Muscle layer of colon (tissue), 2 donors: Measurements from ENCODE around the gene UBR3.
"Not testable (repeated sequence)": the region's sequence is repeated elsewhere in the genome, so short reads cannot be mapped to it uniquely, and the experiment has no call there.

Experiments used
- H3K27ac ChIP-seq: one replicate; pipeline ENCODE4 v1.7.0; 2013; ENCODE audit warnings: low read depth, mild to moderate bottlenecking, low read length, moderate library complexity
- H3K27me3 ChIP-seq, 2 donors: one replicate each; pipeline ENCODE4 v1.7.0; 2013; ENCODE audit warnings: low read length in 2 of 2, mild to moderate bottlenecking in 2 of 2; ENCODE audit not compliant: insufficient read depth in 2 of 2, control insufficient read depth in 1 of 2
- H3K36me3 ChIP-seq: one replicate; pipeline ENCODE4 v1.7.0; 2013; ENCODE audit warnings: mild to moderate bottlenecking, low read length; ENCODE audit not compliant: insufficient read depth
- H3K4me1 ChIP-seq: one replicate; pipeline ENCODE4 v1.7.0; 2013; ENCODE audit warnings: mild to moderate bottlenecking, low read length; ENCODE audit not compliant: insufficient read depth
- H3K4me3 ChIP-seq, 2 donors: one replicate each; pipeline ENCODE4 v1.7.0; 2013; ENCODE audit warnings: low read length in 2 of 2, low read depth in 1 of 2, mild to moderate bottlenecking in 1 of 2, moderate library complexity in 1 of 2
- H3K9ac ChIP-seq: one replicate; pipeline ENCODE4 v1.7.0; 2013; ENCODE audit warnings: low read length
- H3K9me3 ChIP-seq: one replicate; pipeline ENCODE4 v1.7.0; 2013; ENCODE audit warnings: mild to moderate bottlenecking, low read length
- donor health status: abdominal sarcoma.
- donor health status: Adenocarcinoma of cecum.

Gene UBR3

GRCh38 chr2:169853041-169853668 lies 25.9 kb downstream of the UBR3 start:
- H3K9ac ChIP-seq: no peak overlapping the region
- H3K4me3 ChIP-seq: no peak overlapping the region
- no peaks in the 10 kb centered on the region for H3K9me3 ChIP-seq
- H3K36me3 ChIP-seq: no peaks in the 10 kb centered on the region
- H3K4me1 ChIP-seq: no peaks in the 10 kb centered on the region
- H3K27me3 ChIP-seq: no peaks in the 10 kb centered on the region
- no peak overlapping the region for H3K27ac ChIP-seq

- H3K36me3 ChIP-seq, H3K9me3 ChIP-seq, H3K27me3 ChIP-seq, H3K4me3 ChIP-seq, H3K9ac ChIP-seq, H3K27ac ChIP-seq, H3K4me1 ChIP-seq: not testable (repeated sequence)
Measured at GRCh38 chr2:169855281-169856258, 28.3 kb downstream of the UBR3 start.

- no peak overlapping the region for H3K4me3 ChIP-seq
- H3K9ac ChIP-seq: no peak overlapping the region
- H3K9me3 ChIP-seq: no peaks in the 10 kb centered on the region
- no peaks in the 10 kb centered on the region for H3K27me3 ChIP-seq
- H3K27ac ChIP-seq: no peak overlapping the region
- H3K36me3 ChIP-seq: no peaks in the 10 kb centered on the region
- H3K4me1 ChIP-seq: peaks cover 4% of the 10 kb centered on the region
Measured at GRCh38 chr2:169859423-169859822, 32.2 kb downstream of the UBR3 start.

GRCh38 chr2:169860149-169860548 lies 32.9 kb downstream of the UBR3 start:
- H3K27ac ChIP-seq: no peak overlapping the region
- no peak overlapping the region for H3K9ac ChIP-seq
- H3K9me3 ChIP-seq: no peaks in the 10 kb centered on the region
- H3K36me3 ChIP-seq: no peaks in the 10 kb centered on the region
- no peak overlapping the region for H3K4me3 ChIP-seq
- H3K4me1 ChIP-seq: peaks cover 4% of the 10 kb centered on the region
- H3K27me3 ChIP-seq: no peaks in the 10 kb centered on the region

GRCh38 chr2:169862816-169863215 lies 35.6 kb downstream of the UBR3 start:
- Histone ChIP-seq H3K4me1 (peaks cover 4% of the 10 kb centered on the region), H3K27me3 (no peaks in the 10 kb centered on the region), H3K27ac (no peak overlapping the region), H3K9ac (no peak overlapping the region), H3K4me3 (no peak overlapping the region), H3K9me3 (no peaks in the 10 kb centered on the region), H3K36me3 (no peaks in the 10 kb centered on the region)

GRCh38 chr2:169865492-169865891 lies 38.2 kb downstream of the UBR3 start:
- Histone ChIP-seq H3K4me3 (no peak overlapping the region), H3K9me3 (no peaks in the 10 kb centered on the region), H3K27ac (no peak overlapping the region), H3K4me1 (peaks cover 4% of the 10 kb centered on the region), H3K9ac (no peak overlapping the region), H3K27me3 (no peaks in the 10 kb centered on the region), H3K36me3 (no peaks in the 10 kb centered on the region)

GRCh38 chr2:169866230-169866629 lies 39.0 kb downstream of the UBR3 start:
- H3K27ac ChIP-seq, H3K9ac ChIP-seq, H3K9me3 ChIP-seq, H3K4me1 ChIP-seq, H3K4me3 ChIP-seq, H3K36me3 ChIP-seq, H3K27me3 ChIP-seq: not testable (repeated sequence)

GRCh38 chr2:169867579-169867978 lies 40.3 kb downstream of the UBR3 start:
- Histone ChIP-seq H3K27ac (no peak overlapping the region), H3K27me3 (no peaks in the 10 kb centered on the region), H3K36me3 (no peaks in the 10 kb centered on the region), H3K9ac (no peak overlapping the region), H3K9me3 (no peaks in the 10 kb centered on the region), H3K4me3 (no peak overlapping the region), H3K4me1 (peaks cover 4% of the 10 kb centered on the region)

- Histone ChIP-seq H3K4me1 (no peaks in the 10 kb centered on the region), H3K27me3 (no peaks in the 10 kb centered on the region), H3K36me3 (no peaks in the 10 kb centered on the region), H3K9me3 (no peaks in the 10 kb centered on the region), H3K27ac (no peak overlapping the region), H3K9ac (no peak overlapping the region), H3K4me3 (no peak overlapping the region)
Measured at GRCh38 chr2:169868951-169869350, 41.7 kb downstream of the UBR3 start.

- not testable (repeated sequence) for H3K4me3 ChIP-seq, H3K9ac ChIP-seq, H3K9me3 ChIP-seq, H3K27ac ChIP-seq, H3K36me3 ChIP-seq, H3K27me3 ChIP-seq, H3K4me1 ChIP-seq
Measured at GRCh38 chr2:169871369-169871768, 44.1 kb downstream of the UBR3 start.

- Histone ChIP-seq H3K27me3 (no peaks in the 10 kb centered on the region), H3K36me3 (no peaks in the 10 kb centered on the region), H3K4me1 (no peaks in the 10 kb centered on the region), H3K27ac (no peak overlapping the region), H3K9me3 (no peaks in the 10 kb centered on the region), H3K4me3 (no peak overlapping the region), H3K9ac (no peak overlapping the region)
Measured at GRCh38 chr2:169871994-169872393, 44.7 kb downstream of the UBR3 start.
